Measurements from ENCODE around the gene FOS. TPM values are rescaled to one million over a fixed set of nuclear protein-coding genes. Genes with fewer than 3 reads are reported as not detected.

Gene FOS
- total and polyA plus RNA-seq, 4 donors, result 63.7 to 879 (median 131) TPM

GRCh38 chr14:75331471-75331870 lies 52.8 kb downstream of the FOS start:
- H3K4me1 ChIP-seq (ENCODE audit: control insufficient read depth in 5 of 5, insufficient read depth in 5 of 5, low read length in 5 of 5), result peaks cover 0 to 11% (median 0%) of the 10 kb centered on the region in 5 donors
- no peaks in the 10 kb centered on the region for H3K27me3 ChIP-seq (ENCODE audit: control insufficient read depth in 3 of 3, insufficient read depth in 3 of 3, low read length in 2 of 3)
- no peak overlapping the region for H3K4me3 ChIP-seq
- no peaks in the 10 kb centered on the region for H3K36me3 ChIP-seq (ENCODE audit: control insufficient read depth in 4 of 4, insufficient read depth in 4 of 4, low read length in 4 of 4)
- H3K9me3 ChIP-seq (ENCODE audit: control insufficient read depth in 4 of 4, insufficient read depth in 3 of 4, low read length in 3 of 4), result no peaks in the 10 kb centered on the region
- DNase-seq, result no peak
- ATAC-seq (ENCODE audit: insufficient read depth, low FRiP score), result no peak
- WGBS, 2 donors, result 58 to 87% methylated on average over 1 of the region's 1 CpG
- H3K9ac ChIP-seq (ENCODE audit: insufficient read depth in 1 of 2, low read length in 2 of 2), result no peak overlapping the region
- H3K27ac ChIP-seq (ENCODE audit: low read depth in 1 of 2, low read length in 1 of 2), result no peak overlapping the region
- TF ChIP-seq, protein P1, sequence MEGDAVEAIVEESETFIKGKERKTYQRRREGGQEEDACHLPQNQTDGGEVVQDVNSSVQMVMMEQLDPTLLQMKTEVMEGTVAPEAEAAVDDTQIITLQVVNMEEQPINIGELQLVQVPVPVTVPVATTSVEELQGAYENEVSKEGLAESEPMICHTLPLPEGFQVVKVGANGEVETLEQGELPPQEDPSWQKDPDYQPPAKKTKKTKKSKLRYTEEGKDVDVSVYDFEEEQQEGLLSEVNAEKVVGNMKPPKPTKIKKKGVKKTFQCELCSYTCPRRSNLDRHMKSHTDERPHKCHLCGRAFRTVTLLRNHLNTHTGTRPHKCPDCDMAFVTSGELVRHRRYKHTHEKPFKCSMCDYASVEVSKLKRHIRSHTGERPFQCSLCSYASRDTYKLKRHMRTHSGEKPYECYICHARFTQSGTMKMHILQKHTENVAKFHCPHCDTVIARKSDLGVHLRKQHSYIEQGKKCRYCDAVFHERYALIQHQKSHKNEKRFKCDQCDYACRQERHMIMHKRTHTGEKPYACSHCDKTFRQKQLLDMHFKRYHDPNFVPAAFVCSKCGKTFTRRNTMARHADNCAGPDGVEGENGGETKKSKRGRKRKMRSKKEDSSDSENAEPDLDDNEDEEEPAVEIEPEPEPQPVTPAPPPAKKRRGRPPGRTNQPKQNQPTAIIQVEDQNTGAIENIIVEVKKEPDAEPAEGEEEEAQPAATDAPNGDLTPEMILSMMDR (IDR thresholded peaks at IDR 0.05; ENCODE audit: control extremely low read depth, extremely low read depth), result no peak

Small RNA genes lying within 50 kb of the gene (small RNA-seq; reads per million reads assigned to genes)
- not detected for gene RF00004 (ENCODE audit: low replicate concordance)

Other genes starting within 250 kb of the FOS start
- 10 to 100 TPM; 21.7 to 60.6 TPM for gene MLH3, start 227.4 kb upstream of the FOS start, total RNA-seq
- 10 to 100 TPM; 10.1 to 18.1 TPM for gene MLH3, start 227.4 kb upstream of the FOS start, polyA plus RNA-seq
- gene ACYP1, start 214.8 kb upstream of the FOS start, total RNA-seq, result 10 to 100 TPM; 16.1 to 17.5 TPM
- gene ACYP1, start 214.8 kb upstream of the FOS start, polyA plus RNA-seq, result 10 to 100 TPM; 11.6 to 35.5 TPM
- 1 to 10 TPM; 5.6 to 6.7 TPM for gene ZC2HC1C, start 209.2 kb upstream of the FOS start, total RNA-seq
- gene ZC2HC1C, start 209.2 kb upstream of the FOS start, polyA plus RNA-seq, result 1 to 10 TPM; 2.7 to 7.6 TPM
- 10 to 100 TPM; 74.1 to 76.3 TPM for gene NEK9, start 151.8 kb upstream of the FOS start, total RNA-seq
- 10 to 100 TPM; 23.1 to 32.4 TPM for gene NEK9, start 151.8 kb upstream of the FOS start, polyA plus RNA-seq
- 100 to 1,000 TPM; 217 to 398 TPM for gene TMED10, start 102.2 kb upstream of the FOS start, total RNA-seq
- 100 to 1,000 TPM in 1 of 2 donors, 10 to 100 TPM in 1; 79.5 to 332 TPM for gene TMED10, start 102.2 kb upstream of the FOS start, polyA plus RNA-seq
- 10 to 100 TPM; 34.8 to 77.5 TPM for gene JDP2, start 149.2 kb downstream of the FOS start, total RNA-seq
- 10 to 100 TPM; 38.0 to 88.9 TPM for gene JDP2, start 149.2 kb downstream of the FOS start, polyA plus RNA-seq
- 1 to 10 TPM; 7.4 to 8.2 TPM for gene BATF, start 243.6 kb downstream of the FOS start, total RNA-seq
- 10 to 100 TPM; 15.2 to 74.3 TPM for gene BATF, start 243.6 kb downstream of the FOS start, polyA plus RNA-seq